B cell (primary cell): ENCODE results near the gene MARS1. TPM values are rescaled to one million over a fixed set of nuclear protein-coding genes. Genes with fewer than 3 reads are reported as not detected.

Experiments used
- ATAC-seq: fragments of 200-7000 bp; cut with Tn5 transposase; one replicate; pipeline ENCODE4 v1.10.0; 2021; ENCODE audit warnings: low read depth, mild to moderate bottlenecking, moderate number of reproducible peaks, moderate library complexity
- CTCF ChIA-PET: fragments of 350-600 bp; sonication (Branson Sonifier 250); formaldehyde crosslinking; loops from one replicate; lab custom pipeline; 2021; ENCODE audit warnings: antibody characterized with exemption, inconsistent platforms; lab: Charles Lee
- POLR2A ChIA-PET: fragments of 350-600 bp; sonication (Branson Sonifier 250); formaldehyde crosslinking; loops from one replicate; lab custom pipeline; 2021; ENCODE audit warnings: antibody characterized with exemption; lab: Charles Lee
- DNase-seq: peaks from one replicate; pipeline ENCODE4 v3.0.0; 2013
- H2AFZ ChIP-seq: 2 replicates; pipeline ENCODE4 v1.6.1; 2012; ENCODE audit warnings: mild to moderate bottlenecking, low read depth, low read length; ENCODE audit not compliant: insufficient read depth, poor library complexity, severe bottlenecking
- H3K27ac ChIP-seq, 2 donors: 1 replicate in 1 of 2; 2 replicates in 1 of 2; pipeline ENCODE4 v1.5.1; 2012 to 2013; ENCODE audit warnings: low read length in 2 of 2, mild to moderate bottlenecking in 2 of 2, moderate library complexity in 1 of 2
- H3K27me3 ChIP-seq, 4 experiments: fragments of 200-600 bp in 1 of 4; sonication (generic) in 1 of 4; replicated peaks in 1 of 4; 1 replicate in 2 of 4; 2 replicates in 2 of 4; pipeline versions ENCODE4 v1.6.1 to v1.7.0; 2013 to 2016; ENCODE audit warnings: low read length in 3 of 4, mild to moderate bottlenecking in 2 of 4, mixed read lengths in 1 of 4, moderate library complexity in 1 of 4; ENCODE audit not compliant: insufficient read depth in 4 of 4, control insufficient read depth in 3 of 4; ENCODE audit errors: control extremely low read depth in 1 of 4
- H3K36me3 ChIP-seq, 2 experiments: replicated peaks in 1 of 2; 1 replicate in 1 of 2; 2 replicates in 1 of 2; pipeline versions ENCODE4 v1.6.1 to v1.7.1; 2013; ENCODE audit warnings: low read length in 1 of 2; ENCODE audit not compliant: insufficient read depth in 2 of 2, control insufficient read depth in 1 of 2; ENCODE audit errors: control extremely low read depth in 1 of 2, extremely low read depth in 1 of 2
- H3K4me1 ChIP-seq, 2 donors: fragments of 200-600 bp in 1 of 2; sonication (generic) in 1 of 2; 1 replicate in 1 of 2; 2 replicates in 1 of 2; pipeline versions ENCODE4 v1.5.1 to v1.6.1; 2013 to 2017; ENCODE audit warnings: low read length in 2 of 2; ENCODE audit not compliant: control insufficient read depth in 2 of 2, insufficient read depth in 2 of 2
- H3K4me2 ChIP-seq: replicated peaks from 2 replicates; pipeline ENCODE3; 2012; ENCODE audit warnings: mild to moderate bottlenecking, low read depth, low read length; ENCODE audit not compliant: poor library complexity, severe bottlenecking
- H3K4me3 ChIP-seq, 5 experiments: fragments of 200-600 bp in 1 of 5; sonication (generic) in 1 of 5; 1 replicate in 3 of 5; 2 replicates in 2 of 5; pipeline versions ENCODE4 v1.5.1 to v1.7.0; 2011 to 2016; ENCODE audit warnings: low read length in 4 of 5, mild to moderate bottlenecking in 4 of 5, low read depth in 2 of 5, control low read depth in 1 of 5, moderate library complexity in 1 of 5; ENCODE audit not compliant: insufficient read depth in 1 of 5; ENCODE audit errors: control extremely low read depth in 1 of 5, extremely low read depth in 1 of 5
- H3K79me2 ChIP-seq: fragments of 200-600 bp; sonication (generic); one replicate; pipeline ENCODE4 v1.6.0; 2016; ENCODE audit warnings: low read length; ENCODE audit not compliant: control insufficient read depth, insufficient read depth
- H3K9ac ChIP-seq: fragments of 200-600 bp; sonication (generic); 2 replicates; pipeline ENCODE4 v1.6.1; 2017; ENCODE audit warnings: mild to moderate bottlenecking, low read length, moderate library complexity
- H3K9me3 ChIP-seq, 3 donors: one replicate each; pipeline versions ENCODE4 v1.6.1 to v1.7.1; 2013; ENCODE audit warnings: low read length in 2 of 3; ENCODE audit not compliant: control insufficient read depth in 2 of 3, insufficient read depth in 1 of 3; ENCODE audit errors: control extremely low read depth in 1 of 3
- H4K20me1 ChIP-seq: 2 replicates; pipeline ENCODE4 v1.6.0; 2012; ENCODE audit warnings: mild to moderate bottlenecking, low read length; ENCODE audit not compliant: insufficient read depth, control insufficient read depth, poor library complexity, severe bottlenecking
- H3K27ac Mint-ChIP-seq: one replicate; pipeline ENCODE4 v1.8.0; 2021; ENCODE audit warnings: mixed read lengths
- H3K27me3 Mint-ChIP-seq: one replicate; pipeline ENCODE4 v1.8.0; 2021; ENCODE audit warnings: mixed read lengths
- H3K4me1 Mint-ChIP-seq: one replicate; pipeline ENCODE4 v1.8.0; 2021; ENCODE audit warnings: mixed read lengths
- H3K4me3 Mint-ChIP-seq: one replicate; pipeline ENCODE4 v1.8.0; 2021; ENCODE audit warnings: mixed read lengths
- H3K9me3 Mint-ChIP-seq: one replicate; pipeline ENCODE4 v1.8.0; 2022; ENCODE audit warnings: mixed read lengths; ENCODE audit not compliant: insufficient read depth
- EZH2 ChIP-seq: IDR thresholded peaks from 2 replicates; pipeline ENCODE4 v1.6.1; 2012; ENCODE audit warnings: borderline replicate concordance, low read depth, mild to moderate bottlenecking, moderate library complexity, low read length; ENCODE audit not compliant: insufficient read depth, poor library complexity, severe bottlenecking
- WGBS: methylation state at CpG from one replicate; pipeline ENCODE4 v1.1.5; 2013; ENCODE audit warnings: missing lambda C conversion rate; ENCODE audit not compliant: insufficient coverage; 5-methylcytosine and 5-hydroxymethylcytosine counted together
- intact Hi-C: fragments of 100-400 bp; cut with micrococcal nuclease; formaldehyde crosslinking; loops from one replicate; pipeline ENCODE4 v1.10.0; 2022
- polyA plus RNA-seq: library from polyadenylated mRNA; depleted of rRNA; stranded (reverse); fragments of >200 nt; gene quantifications from 2 replicates; pipeline ENCODE4 v1.2.3, GENCODE V29; 2012
- total RNA-seq, 2 donors: library from RNA; stranded (reverse); fragments of 120-200 nt in 1 of 2; gene quantifications; 1 replicate in 1 of 2; 2 replicates in 1 of 2; pipeline versions ENCODE4 v1.2.3 to v1.2.4, GENCODE V29; 2013 to 2022
- TF ChIP-seq, protein P1 (sequence below): fragments of 200-600 bp; IDR thresholded peaks from one replicate; pipeline ENCODE4 v1.8.0; 2022; ENCODE audit warnings: antibody characterized with exemption, mild to moderate bottlenecking

MARS1 gene
- total and polyA plus RNA-seq, 2 donors (not counting 1 experiment from before 2014, with no cell fraction given) = 158 to 193 TPM

DNA sequence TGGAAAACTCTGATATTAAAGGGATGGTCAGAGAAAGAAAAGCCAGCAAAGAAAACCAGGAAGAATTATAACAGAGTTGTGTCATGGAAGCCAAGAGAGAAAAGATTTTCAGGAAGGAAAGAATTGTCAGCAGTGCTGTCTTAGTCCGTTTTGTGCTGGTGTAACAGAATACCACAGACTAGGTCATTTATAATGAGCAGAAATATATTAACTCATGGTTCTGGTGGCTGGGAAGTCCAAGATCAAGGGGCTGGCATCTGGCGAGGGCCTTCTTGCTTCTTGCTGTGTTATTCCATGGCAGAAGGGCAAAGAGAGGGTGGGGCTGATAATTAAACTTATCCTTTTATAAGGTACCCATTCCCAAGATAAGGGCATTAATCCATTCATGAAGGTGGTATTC lies 39.2 kb upstream of the MARS1 start:
- CTCF ChIA-PET = interaction anchor here (0.6 to 0.7 kb wide), 3 partner anchors 9 to 187 kb away, joined by 4 to 5 read pairs (median 4); no protein-coding TSS in a partner anchor
- H3K27ac ChIP-seq = no peak overlapping the region
- no peaks in the 10 kb centered on the region for H4K20me1 ChIP-seq
- POLR2A ChIA-PET = no interaction called here
- Mint-ChIP-seq H3K4me1 (peaks cover 2% of the 10 kb centered on the region), H3K9me3 (no peaks in the 10 kb centered on the region), H3K27ac (no peak overlapping the region), H3K27me3 (peaks cover 4% of the 10 kb centered on the region), H3K4me3 (no peak overlapping the region)
- no peak overlapping the region for H2AFZ ChIP-seq
- no peaks in the 10 kb centered on the region for H3K4me1 ChIP-seq
- intact Hi-C loops = no loop called here
- ATAC-seq (no peak), DNase-seq (no peak)
- TF ChIP-seq, protein P1, sequence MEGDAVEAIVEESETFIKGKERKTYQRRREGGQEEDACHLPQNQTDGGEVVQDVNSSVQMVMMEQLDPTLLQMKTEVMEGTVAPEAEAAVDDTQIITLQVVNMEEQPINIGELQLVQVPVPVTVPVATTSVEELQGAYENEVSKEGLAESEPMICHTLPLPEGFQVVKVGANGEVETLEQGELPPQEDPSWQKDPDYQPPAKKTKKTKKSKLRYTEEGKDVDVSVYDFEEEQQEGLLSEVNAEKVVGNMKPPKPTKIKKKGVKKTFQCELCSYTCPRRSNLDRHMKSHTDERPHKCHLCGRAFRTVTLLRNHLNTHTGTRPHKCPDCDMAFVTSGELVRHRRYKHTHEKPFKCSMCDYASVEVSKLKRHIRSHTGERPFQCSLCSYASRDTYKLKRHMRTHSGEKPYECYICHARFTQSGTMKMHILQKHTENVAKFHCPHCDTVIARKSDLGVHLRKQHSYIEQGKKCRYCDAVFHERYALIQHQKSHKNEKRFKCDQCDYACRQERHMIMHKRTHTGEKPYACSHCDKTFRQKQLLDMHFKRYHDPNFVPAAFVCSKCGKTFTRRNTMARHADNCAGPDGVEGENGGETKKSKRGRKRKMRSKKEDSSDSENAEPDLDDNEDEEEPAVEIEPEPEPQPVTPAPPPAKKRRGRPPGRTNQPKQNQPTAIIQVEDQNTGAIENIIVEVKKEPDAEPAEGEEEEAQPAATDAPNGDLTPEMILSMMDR = no peak
- TF ChIP-seq EZH2 = no peak
- no CpG with 5 or more reads among the region's 2 CpGs for WGBS
- no peaks in the 10 kb centered on the region for H3K27me3 ChIP-seq
- H3K9me3 ChIP-seq = no peaks in the 10 kb centered on the region
- no peaks in the 10 kb centered on the region for H3K36me3 ChIP-seq
- no peak overlapping the region for H3K9ac ChIP-seq
- H3K4me2 ChIP-seq = no peak overlapping the region
- H3K4me3 ChIP-seq = no peak overlapping the region
- no peaks in the 10 kb centered on the region for H3K79me2 ChIP-seq

DNA sequence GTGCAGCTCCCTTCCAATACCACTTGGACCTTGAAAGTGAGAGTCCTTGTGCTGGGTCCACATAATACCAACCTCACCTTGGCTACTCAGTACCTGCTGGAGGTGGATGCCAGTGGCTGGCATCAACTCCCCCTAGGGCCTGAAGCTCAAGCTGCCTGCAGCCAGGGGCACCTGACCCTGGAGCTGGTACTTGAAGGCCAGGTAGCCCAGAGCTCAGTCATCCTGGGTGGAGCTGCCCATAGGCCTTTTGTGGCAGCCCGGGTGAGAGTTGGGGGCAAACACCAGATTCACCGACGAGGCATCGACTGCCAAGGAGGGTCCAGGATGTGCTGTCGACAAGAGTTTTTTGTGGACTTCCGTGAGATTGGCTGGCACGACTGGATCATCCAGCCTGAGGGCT lies 38.5 kb upstream of the MARS1 start:
- Histone ChIP-seq H3K36me3 (no peaks in the 10 kb centered on the region), H3K4me2 (no peak overlapping the region), H4K20me1 (no peaks in the 10 kb centered on the region), H3K4me1 (no peaks in the 10 kb centered on the region), H3K9ac (no peak overlapping the region), H3K27ac (no peak overlapping the region), H3K4me3 (no peak overlapping the region), H3K79me2 (no peaks in the 10 kb centered on the region), H2AFZ (no peak overlapping the region), H3K9me3 (no peaks in the 10 kb centered on the region), H3K27me3 (no peaks in the 10 kb centered on the region)
- no peaks in the 10 kb centered on the region for H3K9me3 Mint-ChIP-seq
- DNase-seq (no peak), ATAC-seq (no peak)
- ChIA-PET CTCF (interaction anchor here (0.7 kb wide), 2 partner anchors 9 to 14 kb away, joined by 3 to 4 read pairs; no protein-coding TSS in a partner anchor), POLR2A (no interaction called here)
- H3K27me3 Mint-ChIP-seq = peaks cover 4% of the 10 kb centered on the region
- no peak overlapping the region for H3K27ac Mint-ChIP-seq
- TF ChIP-seq, protein P1 = no peak
- no peak for TF ChIP-seq EZH2
- H3K4me3 Mint-ChIP-seq = no peak overlapping the region
- 98% methylated on average over 7 of the region's 7 CpGs for WGBS
- peaks cover 2% of the 10 kb centered on the region for H3K4me1 Mint-ChIP-seq
- intact Hi-C loops = no loop called here
